Measurements from ENCODE around the gene SCRN2.

- TF ChIP-seq EZH2 (IDR thresholded peaks at IDR 0.05; ENCODE audit: low read depth, unreplicated experiment) (no peak), ETS1 (IDR thresholded peaks at IDR 0.05) (no peak), CREB1 (CRISPR knock-in tag; IDR thresholded peaks at IDR 0.05; ENCODE audit: low read depth) (no peak), NANOG (IDR thresholded peaks at IDR 0.05; ENCODE audit: borderline replicate concordance) (no peak), POLR2AphosphoS5 (IDR thresholded peaks at IDR 0.05; ENCODE audit: low read depth) (no peak), EZH2phosphoT487 (IDR thresholded peaks at IDR 0.05; ENCODE audit: unreplicated experiment) (no peak), ZNF114 (CRISPR knock-in tag; IDR thresholded peaks at IDR 0.05) (no peak), STAT1 (IDR thresholded peaks at IDR 0.05; ENCODE audit: unreplicated experiment) (no peak), JUNB (IDR thresholded peaks at IDR 0.05; ENCODE audit: unreplicated experiment) (no peak)
- TF ChIP-seq, protein P1, sequence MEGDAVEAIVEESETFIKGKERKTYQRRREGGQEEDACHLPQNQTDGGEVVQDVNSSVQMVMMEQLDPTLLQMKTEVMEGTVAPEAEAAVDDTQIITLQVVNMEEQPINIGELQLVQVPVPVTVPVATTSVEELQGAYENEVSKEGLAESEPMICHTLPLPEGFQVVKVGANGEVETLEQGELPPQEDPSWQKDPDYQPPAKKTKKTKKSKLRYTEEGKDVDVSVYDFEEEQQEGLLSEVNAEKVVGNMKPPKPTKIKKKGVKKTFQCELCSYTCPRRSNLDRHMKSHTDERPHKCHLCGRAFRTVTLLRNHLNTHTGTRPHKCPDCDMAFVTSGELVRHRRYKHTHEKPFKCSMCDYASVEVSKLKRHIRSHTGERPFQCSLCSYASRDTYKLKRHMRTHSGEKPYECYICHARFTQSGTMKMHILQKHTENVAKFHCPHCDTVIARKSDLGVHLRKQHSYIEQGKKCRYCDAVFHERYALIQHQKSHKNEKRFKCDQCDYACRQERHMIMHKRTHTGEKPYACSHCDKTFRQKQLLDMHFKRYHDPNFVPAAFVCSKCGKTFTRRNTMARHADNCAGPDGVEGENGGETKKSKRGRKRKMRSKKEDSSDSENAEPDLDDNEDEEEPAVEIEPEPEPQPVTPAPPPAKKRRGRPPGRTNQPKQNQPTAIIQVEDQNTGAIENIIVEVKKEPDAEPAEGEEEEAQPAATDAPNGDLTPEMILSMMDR (conservative IDR thresholded peaks at IDR 0.05; ENCODE audit: low read depth in 2 of 2), result no peak
- TF ChIP-seq, protein P2, sequence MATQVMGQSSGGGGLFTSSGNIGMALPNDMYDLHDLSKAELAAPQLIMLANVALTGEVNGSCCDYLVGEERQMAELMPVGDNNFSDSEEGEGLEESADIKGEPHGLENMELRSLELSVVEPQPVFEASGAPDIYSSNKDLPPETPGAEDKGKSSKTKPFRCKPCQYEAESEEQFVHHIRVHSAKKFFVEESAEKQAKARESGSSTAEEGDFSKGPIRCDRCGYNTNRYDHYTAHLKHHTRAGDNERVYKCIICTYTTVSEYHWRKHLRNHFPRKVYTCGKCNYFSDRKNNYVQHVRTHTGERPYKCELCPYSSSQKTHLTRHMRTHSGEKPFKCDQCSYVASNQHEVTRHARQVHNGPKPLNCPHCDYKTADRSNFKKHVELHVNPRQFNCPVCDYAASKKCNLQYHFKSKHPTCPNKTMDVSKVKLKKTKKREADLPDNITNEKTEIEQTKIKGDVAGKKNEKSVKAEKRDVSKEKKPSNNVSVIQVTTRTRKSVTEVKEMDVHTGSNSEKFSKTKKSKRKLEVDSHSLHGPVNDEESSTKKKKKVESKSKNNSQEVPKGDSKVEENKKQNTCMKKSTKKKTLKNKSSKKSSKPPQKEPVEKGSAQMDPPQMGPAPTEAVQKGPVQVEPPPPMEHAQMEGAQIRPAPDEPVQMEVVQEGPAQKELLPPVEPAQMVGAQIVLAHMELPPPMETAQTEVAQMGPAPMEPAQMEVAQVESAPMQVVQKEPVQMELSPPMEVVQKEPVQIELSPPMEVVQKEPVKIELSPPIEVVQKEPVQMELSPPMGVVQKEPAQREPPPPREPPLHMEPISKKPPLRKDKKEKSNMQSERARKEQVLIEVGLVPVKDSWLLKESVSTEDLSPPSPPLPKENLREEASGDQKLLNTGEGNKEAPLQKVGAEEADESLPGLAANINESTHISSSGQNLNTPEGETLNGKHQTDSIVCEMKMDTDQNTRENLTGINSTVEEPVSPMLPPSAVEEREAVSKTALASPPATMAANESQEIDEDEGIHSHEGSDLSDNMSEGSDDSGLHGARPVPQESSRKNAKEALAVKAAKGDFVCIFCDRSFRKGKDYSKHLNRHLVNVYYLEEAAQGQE (IDR thresholded peaks at IDR 0.05; ENCODE audit: unreplicated experiment), result no peak
These were observed 16.7 kb upstream of the SCRN2 start for GRCh38 chr17:47857551-47858455.
